Measurements from ENCODE around the gene SCYGR8. TPM values are rescaled to one million over a fixed set of nuclear protein-coding genes. Genes with fewer than 3 reads are reported as not detected.

The SCYGR8 gene
- total RNA-seq, 1 experiment from 2014 or later: not detected

DNA sequence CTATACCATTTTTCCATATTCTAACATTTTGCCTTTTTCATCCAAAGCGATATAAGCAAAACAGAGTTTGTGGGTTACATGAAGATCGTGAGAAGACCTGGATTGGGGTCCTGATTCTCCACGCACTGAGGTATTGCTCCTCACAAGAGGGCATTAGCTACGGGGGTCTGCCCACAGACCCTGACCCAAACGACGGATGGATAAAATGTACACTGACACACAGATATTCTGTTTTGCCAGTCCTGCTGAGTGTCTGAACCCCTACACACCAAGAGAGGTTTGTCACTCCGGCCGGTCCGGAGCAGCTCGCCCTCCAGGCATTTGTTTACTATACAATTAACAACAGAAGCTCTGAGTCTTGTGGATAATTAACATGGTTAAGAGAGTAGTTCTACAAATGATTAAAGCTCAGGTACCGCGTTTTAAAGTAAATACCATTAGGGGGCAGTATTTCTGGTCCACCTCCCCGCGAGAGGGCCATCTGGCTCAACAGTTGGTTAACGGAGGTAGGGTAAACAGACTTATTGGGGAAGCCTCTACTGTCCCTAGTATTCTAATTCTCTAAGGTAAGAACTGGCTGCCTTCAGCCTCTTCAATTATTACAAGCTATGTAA, 28.4 kb downstream of the SCYGR8 start:
- Histone ChIP-seq H3K9me3 (ENCODE audit: control insufficient read depth in 1 of 2, insufficient read depth in 1 of 2, low read depth in 1 of 2, low read length in 2 of 2) (no peaks in the 10 kb centered on the region), H3K27me3 (ENCODE audit: insufficient read depth, low read length) (no peaks in the 10 kb centered on the region), H3K4me2 (ENCODE audit: low read length) (no peak overlapping the region), H2AFZ (ENCODE audit: low read depth, low read length, poor library complexity, severe bottlenecking) (peak overlapping the region; percentile 85), H3K9me2 (ENCODE audit: insufficient read depth) (no peaks in the 10 kb centered on the region), H3K4me1 (ENCODE audit: control insufficient read depth in 1 of 2, insufficient read depth in 2 of 2, low read length in 2 of 2) (no peaks in the 10 kb centered on the region), H3K79me2 (ENCODE audit: insufficient read depth, low read length) (no peaks in the 10 kb centered on the region), H3K36me3 (ENCODE audit: control insufficient read depth in 1 of 2, insufficient read depth in 2 of 2, low read length in 2 of 2) (no peaks in the 10 kb centered on the region), H4K20me1 (ENCODE audit: insufficient read depth) (no peaks in the 10 kb centered on the region), H3K4me3 (replicated peaks in 1 of 2; ENCODE audit: low read depth in 1 of 2, low read length in 2 of 2) (no peak overlapping the region), H3K9ac (ENCODE audit: low read length) (no peak overlapping the region), H3K27ac (ENCODE audit: low read depth, low read length) (no peak overlapping the region)
- POLR2A ChIA-PET: interaction anchor here (0.8 to 1.1 kb wide), 2 partner anchors 11 to 43 kb away, joined by 3 read pairs; no protein-coding TSS in a partner anchor
- RAD21 ChIA-PET (ENCODE audit: low non-redundant PET in 1 of 2, low total read pairs in 2 of 2, uncharacterized antibody in 2 of 2, unreplicated experiment in 2 of 2): interaction anchor here (0.7 to 1.2 kb wide), 2 partner anchors 45 to 89 kb away, joined by 3 read pairs; no protein-coding TSS in a partner anchor
- DNase-seq (ENCODE audit: low read depth, low spot score) (peak; percentile 8), ATAC-seq (peak; percentile 89)
- intact Hi-C loops (cut with micrococcal nuclease): loop anchor here (1.0 to 2.0 kb wide), 2 partner anchors 89 to 110 kb away; no protein-coding TSS in a partner anchor
- TF ChIP-seq, protein P1, sequence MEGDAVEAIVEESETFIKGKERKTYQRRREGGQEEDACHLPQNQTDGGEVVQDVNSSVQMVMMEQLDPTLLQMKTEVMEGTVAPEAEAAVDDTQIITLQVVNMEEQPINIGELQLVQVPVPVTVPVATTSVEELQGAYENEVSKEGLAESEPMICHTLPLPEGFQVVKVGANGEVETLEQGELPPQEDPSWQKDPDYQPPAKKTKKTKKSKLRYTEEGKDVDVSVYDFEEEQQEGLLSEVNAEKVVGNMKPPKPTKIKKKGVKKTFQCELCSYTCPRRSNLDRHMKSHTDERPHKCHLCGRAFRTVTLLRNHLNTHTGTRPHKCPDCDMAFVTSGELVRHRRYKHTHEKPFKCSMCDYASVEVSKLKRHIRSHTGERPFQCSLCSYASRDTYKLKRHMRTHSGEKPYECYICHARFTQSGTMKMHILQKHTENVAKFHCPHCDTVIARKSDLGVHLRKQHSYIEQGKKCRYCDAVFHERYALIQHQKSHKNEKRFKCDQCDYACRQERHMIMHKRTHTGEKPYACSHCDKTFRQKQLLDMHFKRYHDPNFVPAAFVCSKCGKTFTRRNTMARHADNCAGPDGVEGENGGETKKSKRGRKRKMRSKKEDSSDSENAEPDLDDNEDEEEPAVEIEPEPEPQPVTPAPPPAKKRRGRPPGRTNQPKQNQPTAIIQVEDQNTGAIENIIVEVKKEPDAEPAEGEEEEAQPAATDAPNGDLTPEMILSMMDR (IDR thresholded peaks at IDR 0.05 in 2 of 3, conservative IDR thresholded peaks at IDR 0.05 in 1 of 3; ENCODE audit: borderline replicate concordance in 1 of 3, insufficient read depth in 1 of 3, low read depth in 2 of 3, low read length in 2 of 3): peak; percentile 56 to 98 (median 66); a peak in 5 of 6 replicates
- TF ChIP-seq TCF7L2 (IDR thresholded peaks at IDR 0.05; ENCODE audit: borderline replicate concordance, extremely low read depth, insufficient read depth, insufficient read length) (no peak), RAD21 (IDR thresholded peaks at IDR 0.05; ENCODE audit: low read depth) (peak; percentile 68)
- no TSS peak for BruUV-seq (replicated peaks)
- CTCF ChIA-PET: interaction anchor here (0.7 to 1.8 kb wide), 14 partner anchors 8 to 359 kb away, joined by 3 to 14 read pairs (median 4); no protein-coding TSS in a partner anchor

Measured in HCT116 (cell line).